Measurements from ENCODE around the gene CACNA1B. TPM values are rescaled to one million over a fixed set of nuclear protein-coding genes. Genes with fewer than 3 reads are reported as not detected.

Gene CACNA1B
- total and polyA plus RNA-seq, 2 of the 13 experiments (the other 11 are each of a cell fraction or from before 2014, with no cell fraction given): under 0.01 to 0.04 TPM

- no peak for TF ChIP-seq TMF1 (CRISPR knock-in tag; IDR thresholded peaks at IDR 0.05; ENCODE audit: low read depth)
- TF ChIP-seq ZIK1 (CRISPR knock-in tag; IDR thresholded peaks at IDR 0.05; ENCODE audit: borderline replicate concordance, low read depth): no peak
- TF ChIP-seq ZSCAN30 (CRISPR knock-in tag; IDR thresholded peaks at IDR 0.05): no peak
- no peak for TF ChIP-seq ZNF354B (CRISPR knock-in tag; IDR thresholded peaks at IDR 0.05)
- no peak for TF ChIP-seq ZNF510 (CRISPR knock-in tag; IDR thresholded peaks at IDR 0.05; ENCODE audit: low read depth)
These were observed 98.5 kb downstream of the CACNA1B start (continued) for GRCh38 chr9:137975936-137976565.

DNA sequence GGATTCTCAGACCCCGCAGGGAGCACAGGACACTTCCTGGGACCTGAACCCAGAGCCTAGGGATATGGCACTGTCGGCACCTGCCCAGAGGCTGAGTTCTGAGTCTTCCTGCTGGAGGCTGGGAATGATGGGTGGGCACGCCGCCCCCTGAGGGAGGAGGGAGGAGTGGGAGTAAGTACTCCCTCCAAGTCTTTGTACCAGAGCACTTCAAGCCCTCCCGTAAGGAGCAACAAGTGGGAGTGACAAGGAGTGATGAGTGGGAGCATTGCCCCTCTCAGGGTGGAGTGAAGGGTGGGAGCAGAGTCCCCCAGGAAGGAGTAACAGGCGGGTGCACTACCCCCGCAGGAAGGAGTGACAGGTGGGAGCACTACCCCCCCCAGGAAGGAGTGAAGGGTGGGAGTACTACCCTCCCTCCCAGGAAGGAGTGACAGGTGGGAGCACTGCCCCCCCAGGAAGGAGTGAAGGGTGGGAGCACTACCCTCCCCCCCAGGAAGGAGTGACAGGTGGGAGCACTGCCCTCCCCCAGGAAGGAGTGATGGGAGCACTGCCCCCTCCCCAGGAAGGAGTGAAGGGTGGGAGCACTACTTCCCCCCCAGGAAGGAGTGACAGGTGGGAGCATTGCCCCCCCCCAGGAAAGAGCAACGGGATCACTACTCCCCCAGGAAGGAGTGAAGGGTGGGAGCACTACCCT, 100.1 kb downstream of the CACNA1B start:
- DNase-seq (ENCODE audit: low spot score): no peak
- TF ChIP-seq GMEB2 (CRISPR knock-in tag; IDR thresholded peaks at IDR 0.05; ENCODE audit: low read depth) (no peak), GTF2F1 (IDR thresholded peaks at IDR 0.05; ENCODE audit: low read length) (no peak), SCMH1 (CRISPR knock-in tag; IDR thresholded peaks at IDR 0.05; ENCODE audit: borderline replicate concordance) (no peak), ZNF263 (CRISPR knock-in tag; IDR thresholded peaks at IDR 0.05) (peak; percentile 40; the same call in 1 of the 2 replicates), JDP2 (CRISPR knock-in tag; IDR thresholded peaks at IDR 0.05; ENCODE audit: borderline replicate concordance) (no peak), SUZ12 (IDR thresholded peaks at IDR 0.05; ENCODE audit: low read depth, low read length) (no peak), SP140L (CRISPR knock-in tag; IDR thresholded peaks at IDR 0.05; ENCODE audit: borderline replicate concordance) (no peak), ZSCAN21 (CRISPR knock-in tag; IDR thresholded peaks at IDR 0.05; ENCODE audit: borderline replicate concordance) (no peak)
- H4K20me1 ChIP-seq (ENCODE audit: insufficient read depth, low read length): no peaks in the 10 kb centered on the region
- in situ Hi-C loops (cut with HindIII; ENCODE audit: extremely low pct_ligation_motif_present, low pct_unique_long_range_greater_than_20kb): no loop called here
- no peak overlapping the region for H2AFZ ChIP-seq (ENCODE audit: low read length)
- POLR2A ChIA-PET: no interaction called here
- 25% methylated on average over 7 of the region's 8 CpGs for WGBS (ENCODE audit: low lambda C conversion rate)
- no peak overlapping the region for H3K4me2 ChIP-seq (ENCODE audit: low read depth, low read length)
- CTCF ChIA-PET (ENCODE audit: low intra/inter-chr PET ratio, low total read pairs): no interaction called here
- BruUV-seq (replicated peaks): no TSS peak
- no peaks in the 10 kb centered on the region for H3K4me1 ChIP-seq (ENCODE audit: insufficient read depth, low read length)
- H3K79me2 ChIP-seq (ENCODE audit: insufficient read depth, low read length): no peaks in the 10 kb centered on the region
- H3K9ac ChIP-seq (ENCODE audit: insufficient read depth, low read depth, low read length): no peak overlapping the region
- FAIRE-seq: no peak
- H3K4me3 ChIP-seq (replicated peaks in 1 of 3; ENCODE audit: insufficient read depth in 1 of 3, low read depth in 2 of 3, low read length in 3 of 3): no peak overlapping the region
- no peaks in the 10 kb centered on the region for H3K36me3 ChIP-seq (replicated peaks in 1 of 2; ENCODE audit: control insufficient read depth in 1 of 2, insufficient read depth in 2 of 2, low read length in 2 of 2)
- no peak overlapping the region for H3K27ac ChIP-seq (ENCODE audit: extremely low read length, insufficient read depth, low read length)
- ATAC-seq: no peak
- no peaks in the 10 kb centered on the region for H3K9me3 ChIP-seq (ENCODE audit: low read length)
- intact Hi-C loops (cut with micrococcal nuclease; ENCODE audit: unreplicated experiment): loop anchor here (5.0 kb wide), 1 partner anchor 1730 kb away; the partner anchor contains the start of gene QSOX2
- H3K27me3 ChIP-seq (ENCODE audit: control insufficient read depth in 1 of 2, insufficient read depth in 2 of 2, low read length in 2 of 2): peaks cover 0 to 19% of the 10 kb centered on the region in 2 experiments; a peak in 4 of 5 replicates

Measured in HepG2 (cell line).